Neural cell (in vitro differentiated cells): ENCODE measurements around the gene PDE1C. TPM values are rescaled to one million over a fixed set of nuclear protein-coding genes. Genes with fewer than 3 reads are reported as not detected.

ENCODE experiments used
- H2AFZ ChIP-seq: fragments of 200-600, 300-800 bp; sonication (generic), shearing (Covaris generic); 2 replicates; pipeline ENCODE4 v1.6.0; 2014; ENCODE audit warnings: low read depth, mild to moderate bottlenecking, antibody characterized with exemption, low read length, moderate library complexity
- H3F3A ChIP-seq: fragments of 200-600 bp; shearing (Covaris generic); 2 replicates; pipeline ENCODE4 v1.6.1; 2016; ENCODE audit warnings: mild to moderate bottlenecking, moderate library complexity, mixed read lengths, antibody characterized with exemption, low read length; ENCODE audit not compliant: insufficient read depth, poor library complexity, severe bottlenecking
- H3K27ac ChIP-seq: fragments of 200-600, 300-800 bp; sonication (generic), shearing (Covaris generic); 2 replicates; pipeline ENCODE4 v1.5.1; 2014; ENCODE audit warnings: mild to moderate bottlenecking, low read length, moderate library complexity
- H3K27me3 ChIP-seq: fragments of 300-800, 200-600 bp; sonication (generic), shearing (Covaris generic); 2 replicates; pipeline ENCODE4 v1.6.0; 2014; ENCODE audit warnings: mild to moderate bottlenecking, low read depth, low read length, moderate library complexity; ENCODE audit not compliant: insufficient read depth
- H3K36me3 ChIP-seq: fragments of 300-800, 200-600 bp; sonication (generic), shearing (Covaris generic); 2 replicates; pipeline ENCODE4 v1.5.1; 2014; ENCODE audit warnings: mild to moderate bottlenecking, antibody characterized with exemption, low read length, moderate library complexity; ENCODE audit not compliant: insufficient read depth
- H3K4me2 ChIP-seq: fragments of 300-800, 200-600 bp; sonication (generic), shearing (Covaris generic); 2 replicates; pipeline ENCODE4 v1.6.0; 2014; ENCODE audit warnings: mild to moderate bottlenecking, low read length
- H3K4me3 ChIP-seq: fragments of 300-800, 200-600 bp; sonication (generic), shearing (Covaris generic); 2 replicates; pipeline ENCODE4 v1.5.1; 2014; ENCODE audit warnings: mild to moderate bottlenecking, low read length, moderate library complexity
- H3K79me2 ChIP-seq: fragments of 200-600 bp; shearing (Covaris generic); replicated peaks from 2 replicates; pipeline ENCODE4 v1.6.0; 2014; ENCODE audit warnings: mild to moderate bottlenecking, low read length, moderate library complexity; ENCODE audit not compliant: insufficient read depth
- H3K9ac ChIP-seq: fragments of 300-800, 200-600 bp; sonication (generic), shearing (Covaris generic); 2 replicates; pipeline ENCODE4 v1.6.1; 2016; ENCODE audit warnings: mild to moderate bottlenecking, low read length, mixed read lengths
- H3K9me2 ChIP-seq: fragments of 200-600 bp; shearing (Covaris generic); 2 replicates; pipeline ENCODE4 v1.6.1; 2016; ENCODE audit warnings: mild to moderate bottlenecking, low read length, mixed read lengths; ENCODE audit not compliant: insufficient read depth
- H3K9me3 ChIP-seq: fragments of 200-600, 300-800 bp; sonication (generic), shearing (Covaris generic); 2 replicates; pipeline ENCODE4 v1.6.1; 2016; ENCODE audit warnings: mild to moderate bottlenecking, mixed run types, low read length, moderate library complexity, mixed read lengths
- H4K20me1 ChIP-seq: fragments of 200-600 bp; shearing (Covaris generic); 2 replicates; pipeline ENCODE4 v1.6.1; 2016; ENCODE audit warnings: mild to moderate bottlenecking, mixed run types; ENCODE audit not compliant: insufficient read depth
- CTCF ChIP-seq: fragments of 450-650 bp; IDR thresholded peaks from 2 replicates; pipeline ENCODE4 v1.5.1; 2014; ENCODE audit warnings: antibody characterized with exemption, mild to moderate bottlenecking, moderate library complexity; ENCODE audit not compliant: poor library complexity, severe bottlenecking
- EP300 ChIP-seq: fragments of 450-650 bp; conservative IDR thresholded peaks from 2 replicates; pipeline ENCODE4 v1.6.1; 2014; ENCODE audit warnings: antibody characterized with exemption, mild to moderate bottlenecking, moderate library complexity; ENCODE audit not compliant: poor library complexity, severe bottlenecking
- EZH2 ChIP-seq: fragments of 200-600, 300-800 bp; shearing (Covaris generic), sonication (generic); IDR thresholded peaks from 2 replicates; pipeline ENCODE4 v1.6.1; 2014; ENCODE audit warnings: antibody characterized with exemption, low read length, borderline replicate concordance, mild to moderate bottlenecking; ENCODE audit not compliant: insufficient read depth, poor library complexity, severe bottlenecking
- MXI1 ChIP-seq: fragments of 450-650 bp; conservative IDR thresholded peaks from 2 replicates; pipeline ENCODE4 v1.6.1; 2014; ENCODE audit warnings: antibody characterized with exemption, mild to moderate bottlenecking; ENCODE audit not compliant: poor library complexity, severe bottlenecking
- POLR2AphosphoS5 ChIP-seq: IDR thresholded peaks from 2 replicates; pipeline ENCODE4 v1.6.1; 2012
- RAD21 ChIP-seq: fragments of 450-650 bp; conservative IDR thresholded peaks from 2 replicates; pipeline ENCODE4 v1.6.1; 2014; ENCODE audit warnings: antibody characterized with exemption, mild to moderate bottlenecking, moderate library complexity
- REST ChIP-seq: IDR thresholded peaks from 2 replicates; pipeline ENCODE4 v1.6.1; 2012; ENCODE audit warnings: borderline replicate concordance
- SMC3 ChIP-seq: fragments of 450-650 bp; conservative IDR thresholded peaks from 2 replicates; pipeline ENCODE4 v1.6.1; 2014; ENCODE audit warnings: antibody characterized with exemption, mild to moderate bottlenecking, moderate library complexity; ENCODE audit not compliant: poor library complexity
- TAF1 ChIP-seq: IDR thresholded peaks from 2 replicates; pipeline ENCODE4 v1.6.1; 2012; ENCODE audit warnings: low read depth
- polyA plus RNA-seq: library from polyadenylated mRNA; depleted of rRNA; stranded (reverse); fragments of >200 nt; gene quantifications from 2 replicates; pipeline ENCODE4 v1.2.3, GENCODE V29; 2014

Gene PDE1C
- polyA plus RNA-seq, 1 donor from 2014 or later: 6.6 TPM

GRCh38 chr7:31926991-31927584 is 143.1 kb downstream of the PDE1C start:
- no peak overlapping the region for H3K9ac ChIP-seq
- H3K4me3 ChIP-seq: no peak overlapping the region
- H3K9me2 ChIP-seq: no peaks in the 10 kb centered on the region
- no peak overlapping the region for H3K27ac ChIP-seq
- H4K20me1 ChIP-seq: no peaks in the 10 kb centered on the region
- H3K36me3 ChIP-seq: no peaks in the 10 kb centered on the region
- no peaks in the 10 kb centered on the region for H3F3A ChIP-seq
- TF ChIP-seq CTCF (no peak), RAD21 (no peak), REST (no peak), MXI1 (no peak), POLR2AphosphoS5 (no peak), TAF1 (no peak)
- no peak overlapping the region for H2AFZ ChIP-seq
- H3K9me3 ChIP-seq: no peaks in the 10 kb centered on the region
- no peaks in the 10 kb centered on the region for H3K79me2 ChIP-seq
- H3K4me2 ChIP-seq: no peak overlapping the region
- H3K27me3 ChIP-seq: no peaks in the 10 kb centered on the region

- Histone ChIP-seq H3K79me2 (no peaks in the 10 kb centered on the region), H3K4me3 (no peak overlapping the region), H3K9me3 (no peaks in the 10 kb centered on the region), H3F3A (no peaks in the 10 kb centered on the region), H3K9me2 (no peaks in the 10 kb centered on the region), H3K36me3 (no peaks in the 10 kb centered on the region), H3K27me3 (no peaks in the 10 kb centered on the region), H3K27ac (no peak overlapping the region), H4K20me1 (no peaks in the 10 kb centered on the region), H2AFZ (no peak overlapping the region), H3K4me2 (no peak overlapping the region), H3K9ac (no peak overlapping the region)
- no peak for TF ChIP-seq EP300
Measured at GRCh38 chr7:31925753-31926454, 144.3 kb downstream of the PDE1C start.

- Histone ChIP-seq H3K27ac (no peak overlapping the region), H3K27me3 (no peaks in the 10 kb centered on the region), H3K4me3 (no peak overlapping the region), H3K4me2 (no peak overlapping the region), H3F3A (no peaks in the 10 kb centered on the region), H2AFZ (no peak overlapping the region), H3K36me3 (no peaks in the 10 kb centered on the region), H4K20me1 (no peaks in the 10 kb centered on the region), H3K9me2 (no peaks in the 10 kb centered on the region), H3K9ac (no peak overlapping the region), H3K79me2 (no peaks in the 10 kb centered on the region), H3K9me3 (no peaks in the 10 kb centered on the region)
- no peak for TF ChIP-seq RAD21
- TF ChIP-seq POLR2AphosphoS5: no peak
- no peak for TF ChIP-seq TAF1
- TF ChIP-seq EZH2: no peak
- no peak for TF ChIP-seq CTCF
- no peak for TF ChIP-seq SMC3
- TF ChIP-seq EP300: no peak
- no peak for TF ChIP-seq MXI1
- no peak for TF ChIP-seq REST
Measured at GRCh38 chr7:31924251-31924650, 146.0 kb downstream of the PDE1C start.
